ENCODE data around the gene FBXO48.

DNA sequence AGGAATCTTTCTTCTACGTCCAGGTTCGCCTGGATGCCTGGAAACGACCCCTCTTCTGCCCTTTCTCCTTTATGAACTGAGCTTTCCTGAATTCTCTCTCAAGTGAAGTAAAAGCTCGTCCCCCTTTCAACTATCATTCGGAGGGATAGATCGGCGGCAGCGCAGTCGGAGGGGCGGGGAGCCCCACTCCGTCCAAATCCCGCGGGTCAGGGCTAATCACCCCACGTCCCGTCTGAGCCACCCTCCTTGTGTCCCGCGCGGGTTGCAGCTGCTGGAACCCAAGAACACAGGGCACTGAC is 367 bp downstream of the FBXO48 start:
- TF ChIP-seq, protein P1, sequence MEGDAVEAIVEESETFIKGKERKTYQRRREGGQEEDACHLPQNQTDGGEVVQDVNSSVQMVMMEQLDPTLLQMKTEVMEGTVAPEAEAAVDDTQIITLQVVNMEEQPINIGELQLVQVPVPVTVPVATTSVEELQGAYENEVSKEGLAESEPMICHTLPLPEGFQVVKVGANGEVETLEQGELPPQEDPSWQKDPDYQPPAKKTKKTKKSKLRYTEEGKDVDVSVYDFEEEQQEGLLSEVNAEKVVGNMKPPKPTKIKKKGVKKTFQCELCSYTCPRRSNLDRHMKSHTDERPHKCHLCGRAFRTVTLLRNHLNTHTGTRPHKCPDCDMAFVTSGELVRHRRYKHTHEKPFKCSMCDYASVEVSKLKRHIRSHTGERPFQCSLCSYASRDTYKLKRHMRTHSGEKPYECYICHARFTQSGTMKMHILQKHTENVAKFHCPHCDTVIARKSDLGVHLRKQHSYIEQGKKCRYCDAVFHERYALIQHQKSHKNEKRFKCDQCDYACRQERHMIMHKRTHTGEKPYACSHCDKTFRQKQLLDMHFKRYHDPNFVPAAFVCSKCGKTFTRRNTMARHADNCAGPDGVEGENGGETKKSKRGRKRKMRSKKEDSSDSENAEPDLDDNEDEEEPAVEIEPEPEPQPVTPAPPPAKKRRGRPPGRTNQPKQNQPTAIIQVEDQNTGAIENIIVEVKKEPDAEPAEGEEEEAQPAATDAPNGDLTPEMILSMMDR (IDR thresholded peaks at IDR 0.05; ENCODE audit: control extremely low read depth in 1 of 3, insufficient read depth in 1 of 3, low read depth in 1 of 3, low read length in 3 of 3): no peak
- TF ChIP-seq POLR2AphosphoS5 (IDR thresholded peaks at IDR 0.05; ENCODE audit: low read depth, low read length) (no peak), SP2 (IDR thresholded peaks at IDR 0.05; ENCODE audit: low read length) (no peak), TEAD4 (IDR thresholded peaks at IDR 0.05; ENCODE audit: low read depth, low read length) (no peak), SIX5 (IDR thresholded peaks at IDR 0.05; ENCODE audit: low read depth, low read length) (no peak), YY1 (IDR thresholded peaks at IDR 0.05; ENCODE audit: low read depth, low read length) (no peak), POLR2A (IDR thresholded peaks at IDR 0.05; ENCODE audit: control extremely low read depth in 1 of 2, low read depth in 2 of 2, low read length in 2 of 2) (no peak), TAF1 (IDR thresholded peaks at IDR 0.05; ENCODE audit: low read depth, low read length) (no peak)
- TF ChIP-seq, protein P2, sequence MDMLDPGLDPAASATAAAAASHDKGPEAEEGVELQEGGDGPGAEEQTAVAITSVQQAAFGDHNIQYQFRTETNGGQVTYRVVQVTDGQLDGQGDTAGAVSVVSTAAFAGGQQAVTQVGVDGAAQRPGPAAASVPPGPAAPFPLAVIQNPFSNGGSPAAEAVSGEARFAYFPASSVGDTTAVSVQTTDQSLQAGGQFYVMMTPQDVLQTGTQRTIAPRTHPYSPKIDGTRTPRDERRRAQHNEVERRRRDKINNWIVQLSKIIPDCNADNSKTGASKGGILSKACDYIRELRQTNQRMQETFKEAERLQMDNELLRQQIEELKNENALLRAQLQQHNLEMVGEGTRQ (IDR thresholded peaks at IDR 0.05; ENCODE audit: low read length): no peak
- TF ChIP-seq, protein P3, sequence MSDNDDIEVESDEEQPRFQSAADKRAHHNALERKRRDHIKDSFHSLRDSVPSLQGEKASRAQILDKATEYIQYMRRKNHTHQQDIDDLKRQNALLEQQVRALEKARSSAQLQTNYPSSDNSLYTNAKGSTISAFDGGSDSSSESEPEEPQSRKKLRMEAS (IDR thresholded peaks at IDR 0.05): 0 out of 2 replicates have a peak, but pooled peaks have one; percentile 17
- TF ChIP-seq, protein P4, sequence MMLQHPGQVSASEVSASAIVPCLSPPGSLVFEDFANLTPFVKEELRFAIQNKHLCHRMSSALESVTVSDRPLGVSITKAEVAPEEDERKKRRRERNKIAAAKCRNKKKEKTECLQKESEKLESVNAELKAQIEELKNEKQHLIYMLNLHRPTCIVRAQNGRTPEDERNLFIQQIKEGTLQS (IDR thresholded peaks at IDR 0.05; ENCODE audit: insufficient read depth, low read depth, low read length): no peak
